ENCODE results near the gene BACH2. TPM values are rescaled to one million over a fixed set of nuclear protein-coding genes. Genes with fewer than 3 reads are reported as not detected.

Gene BACH2
- total RNA-seq, 4 donors from 2014 or later: 3.6 to 13.4 (median 7.5) TPM

- TF ChIP-seq POLR2A (IDR thresholded peaks at IDR 0.05): peak; percentile 24 to 40
- TF ChIP-seq CTCF (IDR thresholded peaks at IDR 0.05 in 4 of 5, conservative IDR thresholded peaks at IDR 0.05 in 1 of 5): no peak
- peak overlapping the region; percentile 44 to 61 (median 52) for H3K4me3 ChIP-seq
- no peaks in the 10 kb centered on the region for H3K9me3 ChIP-seq
- DNase-seq (peak; percentile 78 to 85), ATAC-seq (peak; percentile 76 to 81)
- no peaks in the 10 kb centered on the region for H3K27me3 ChIP-seq
- intact Hi-C loops (cut with DNase I; ENCODE audit: low total_unique reads) (loop anchor here (1.0 to 10.0 kb wide), 5 partner anchors 21 to 277 kb away; no protein-coding TSS in a partner anchor), in situ Hi-C loops (cut with MboI; ENCODE audit: low sequenced_read_pairs in 4 of 4) (no loop called here)
- H3K36me3 ChIP-seq: no peaks in the 10 kb centered on the region
- H3K27ac ChIP-seq: peak overlapping the region; percentile 86 to 96 (median 93)
- peaks cover 34 to 53% of the 10 kb centered on the region in 2 donors for H3K4me1 ChIP-seq
Measured at GRCh38 chr6:90219209-90219985, 77.2 kb downstream of the BACH2 start.

GRCh38 chr6:90218959-90219208, 77.8 kb downstream of the BACH2 start:
- H3K4me1 ChIP-seq: peaks cover 39 to 58% of the 10 kb centered on the region in 2 donors
- peak overlapping the region; percentile 44 to 61 (median 52) for H3K4me3 ChIP-seq
- no peaks in the 10 kb centered on the region for H3K9me3 ChIP-seq
- no peaks in the 10 kb centered on the region for H3K27me3 ChIP-seq
- ATAC-seq (no peak), DNase-seq (no peak)
- in situ Hi-C loops (cut with MboI; ENCODE audit: low sequenced_read_pairs in 4 of 4): no loop called here
- no peak for TF ChIP-seq CTCF (IDR thresholded peaks at IDR 0.05 in 4 of 5, conservative IDR thresholded peaks at IDR 0.05 in 1 of 5)
- no peak for TF ChIP-seq POLR2A (IDR thresholded peaks at IDR 0.05)
- peak overlapping the region; percentile 86 to 96 (median 93) for H3K27ac ChIP-seq
- no peaks in the 10 kb centered on the region for H3K36me3 ChIP-seq
- intact Hi-C loops (cut with DNase I; ENCODE audit: low total_unique reads): loop anchor here (1.0 to 10.0 kb wide), 8 partner anchors 21 to 277 kb away; partner anchors contain the start of gene BACH2

- intact Hi-C loops (cut with DNase I; ENCODE audit: low total_unique reads) (loop anchor here (1.0 to 10.0 kb wide), 7 partner anchors 68 to 275 kb away; partner anchors contain the start of gene BACH2), in situ Hi-C loops (cut with MboI; ENCODE audit: low sequenced_read_pairs in 4 of 4) (no loop called here)
Measured at GRCh38 chr6:90217506-90218127, 79.0 kb downstream of the BACH2 start.

More at GRCh38 chr6:90217506-90218127, 79.0 kb downstream of the BACH2 start:
- Histone ChIP-seq H3K4me3 (peak overlapping the region; percentile 42 to 61 (median 48)), H3K27me3 (no peaks in the 10 kb centered on the region), H3K4me1 (peaks cover 46 to 71% of the 10 kb centered on the region in 2 donors), H3K9me3 (no peaks in the 10 kb centered on the region), H3K27ac (peak overlapping the region; percentile 86 to 96 (median 93)), H3K36me3 (no peaks in the 10 kb centered on the region)
- DNase-seq (no peak), ATAC-seq (no peak)
- TF ChIP-seq POLR2A (IDR thresholded peaks at IDR 0.05) (no peak), CTCF (IDR thresholded peaks at IDR 0.05 in 4 of 5, conservative IDR thresholded peaks at IDR 0.05 in 1 of 5) (no peak)
